ENCODE results near the gene TSKU.

The TSKU gene

DNA sequence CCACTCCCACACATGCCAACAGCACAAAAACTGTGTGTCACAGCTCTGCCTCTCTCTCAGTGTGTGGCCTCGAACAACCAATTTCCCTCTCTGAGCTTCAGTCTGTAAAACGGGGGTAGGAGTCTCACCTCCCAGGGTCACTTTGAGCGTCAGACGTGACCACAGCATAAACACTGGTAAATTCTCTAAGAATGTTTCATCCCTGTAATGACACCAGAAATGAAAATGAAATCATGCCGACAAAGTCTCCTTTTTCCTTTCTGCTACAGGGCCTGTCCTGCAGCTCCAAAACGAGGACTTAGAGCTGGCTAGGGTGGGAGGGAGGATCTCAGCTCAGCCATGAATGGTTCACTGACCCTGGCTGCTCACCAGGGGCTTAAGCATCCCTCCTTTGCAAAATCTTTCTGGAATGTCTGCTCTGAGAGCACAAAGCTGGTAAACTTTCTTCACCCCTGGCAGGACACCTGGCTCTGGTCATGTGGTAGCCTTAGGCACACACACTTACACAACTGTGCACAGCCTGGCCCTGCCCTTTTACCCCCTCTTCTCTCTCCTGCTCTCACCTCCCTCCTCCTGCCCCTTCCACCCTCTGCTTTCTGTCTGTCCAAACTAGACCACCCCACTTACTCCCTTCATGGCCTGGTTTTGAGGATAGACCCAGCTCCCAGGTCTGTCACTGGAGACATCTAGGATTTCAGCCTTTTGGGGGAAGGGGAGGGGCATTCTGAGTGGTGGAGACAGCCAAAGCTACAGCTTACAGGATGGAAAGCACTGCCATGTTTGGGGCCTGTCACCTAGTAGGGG, 12.3 kb upstream of the TSKU start:
- DNase-seq = no peak

DNA sequence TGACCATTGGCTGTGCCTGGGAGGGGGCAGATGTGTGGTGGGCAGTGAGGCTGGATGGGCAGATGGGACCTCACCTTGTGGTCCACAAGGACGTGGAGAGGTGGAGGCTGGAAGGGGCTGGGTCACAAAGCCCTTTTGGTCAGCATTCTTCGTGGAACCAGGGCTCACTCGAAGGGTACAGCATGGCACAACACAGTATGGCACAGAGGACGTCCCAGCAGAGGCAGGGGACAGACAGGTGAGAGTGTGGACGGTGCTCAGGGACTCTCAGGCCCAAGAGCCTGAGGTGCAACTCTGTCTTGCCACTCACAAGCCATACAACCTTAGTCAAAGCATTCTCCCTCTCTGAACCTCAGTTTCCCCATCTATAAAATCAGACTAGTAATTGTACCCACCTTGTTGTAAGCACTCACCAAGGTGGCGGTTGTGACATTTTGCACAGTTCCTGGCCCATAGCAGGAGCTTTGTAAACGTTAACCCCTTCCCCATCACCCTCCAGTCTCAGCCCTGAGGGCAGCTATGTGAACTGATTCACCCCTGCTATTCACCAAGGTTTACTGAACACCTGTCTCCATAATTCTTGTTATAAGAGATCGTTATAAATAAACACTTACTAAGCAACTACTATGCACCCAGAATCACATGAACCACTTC, 11.6 kb upstream of the TSKU start:
- DNase-seq = no peak

GRCh38 chr11:76772100-76772782, 10.9 kb upstream of the TSKU start:
- no peak for DNase-seq

GRCh38 chr11:76772783-76773106, 10.4 kb upstream of the TSKU start:
- DNase-seq = no peak

DNA sequence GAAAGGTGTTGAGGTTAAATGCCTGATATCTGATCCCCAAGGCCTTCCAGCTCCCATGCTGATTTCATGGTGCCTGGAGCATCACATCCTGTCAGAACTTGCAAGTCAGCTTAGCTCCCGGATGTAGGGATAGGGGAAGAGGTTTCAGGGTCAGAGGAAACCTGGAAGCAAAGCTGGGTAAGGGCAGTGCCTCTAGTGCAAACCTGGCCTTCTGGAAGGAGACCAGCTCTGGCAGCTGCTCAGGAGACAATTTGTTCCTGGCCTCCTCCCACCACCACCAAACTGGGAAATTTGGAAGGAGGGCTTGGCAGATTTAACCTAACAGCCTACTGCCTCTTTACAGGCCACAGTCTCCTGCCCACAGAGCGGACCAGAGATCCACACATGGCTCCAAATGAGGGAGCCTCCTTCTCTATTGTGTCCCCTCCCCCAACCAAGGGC, 9.2 kb upstream of the TSKU start:
- no peak for DNase-seq

DNA sequence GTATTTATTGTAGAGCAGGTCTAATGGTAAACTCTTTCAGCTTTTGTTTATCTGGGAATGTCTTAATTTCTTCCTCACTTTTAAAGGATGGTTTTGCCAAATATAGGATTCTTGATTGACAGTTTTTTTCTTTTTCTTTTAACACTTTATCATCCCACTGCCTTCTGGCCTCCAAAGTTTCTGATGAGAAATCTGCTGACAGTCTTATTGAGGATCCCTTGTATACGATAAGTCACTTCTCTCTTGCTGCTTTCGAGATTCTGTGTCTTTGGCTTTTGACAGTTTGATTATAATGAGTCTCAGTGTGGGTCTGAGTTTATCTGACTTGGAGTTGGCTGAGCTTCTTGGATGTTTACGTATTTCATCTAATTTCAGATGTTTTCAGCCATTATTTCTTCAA, 6.7 kb upstream of the TSKU start:
- no peak for DNase-seq

GRCh38 chr11:76777305-76777704, 5.9 kb upstream of the TSKU start:
- DNase-seq = no peak

DNA sequence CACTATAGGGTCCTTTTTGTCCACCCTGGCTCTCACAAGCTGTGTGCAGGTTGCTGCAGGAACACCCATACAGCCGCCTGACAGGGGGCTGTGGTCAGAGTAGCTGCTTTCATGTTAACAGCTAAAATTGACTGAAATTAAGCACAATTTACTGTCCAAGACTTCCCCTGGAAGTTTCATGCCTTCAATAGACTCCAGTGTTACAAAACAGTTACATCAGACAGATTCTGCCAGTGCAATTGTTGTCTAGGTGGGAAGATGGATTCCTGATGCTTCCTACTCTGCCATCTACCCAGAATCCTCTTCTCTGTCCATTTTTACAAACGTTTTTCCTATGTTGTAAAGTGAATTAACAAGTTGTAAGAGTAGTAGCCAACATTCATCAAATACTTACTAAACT, 5.3 kb upstream of the TSKU start:
- peak in 1 of 2 donors; percentile 51 for DNase-seq

DNA sequence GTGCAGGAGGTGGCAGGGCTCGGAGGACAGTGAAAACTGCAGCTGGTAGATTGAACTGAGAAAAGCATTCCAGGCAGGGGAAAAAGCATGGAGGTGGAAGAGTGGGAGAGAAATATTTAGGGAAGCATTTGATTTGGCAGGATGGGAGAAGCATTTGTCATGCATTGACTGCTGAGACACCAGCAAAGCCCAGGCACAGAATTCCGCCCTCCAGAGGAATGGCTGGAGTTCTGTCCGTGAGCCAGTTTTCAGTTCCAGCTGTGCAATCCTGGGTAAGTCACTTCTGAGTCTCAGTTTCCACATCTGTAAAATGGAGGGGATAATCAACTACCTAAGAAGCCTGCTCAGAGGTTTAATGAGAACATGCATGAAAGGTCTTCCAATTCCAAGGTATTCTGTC, 4.3 kb upstream of the TSKU start:
- no peak for DNase-seq

GRCh38 chr11:76781046-76781801, 1.9 kb upstream of the TSKU start:
- DNase-seq = no peak

DNA sequence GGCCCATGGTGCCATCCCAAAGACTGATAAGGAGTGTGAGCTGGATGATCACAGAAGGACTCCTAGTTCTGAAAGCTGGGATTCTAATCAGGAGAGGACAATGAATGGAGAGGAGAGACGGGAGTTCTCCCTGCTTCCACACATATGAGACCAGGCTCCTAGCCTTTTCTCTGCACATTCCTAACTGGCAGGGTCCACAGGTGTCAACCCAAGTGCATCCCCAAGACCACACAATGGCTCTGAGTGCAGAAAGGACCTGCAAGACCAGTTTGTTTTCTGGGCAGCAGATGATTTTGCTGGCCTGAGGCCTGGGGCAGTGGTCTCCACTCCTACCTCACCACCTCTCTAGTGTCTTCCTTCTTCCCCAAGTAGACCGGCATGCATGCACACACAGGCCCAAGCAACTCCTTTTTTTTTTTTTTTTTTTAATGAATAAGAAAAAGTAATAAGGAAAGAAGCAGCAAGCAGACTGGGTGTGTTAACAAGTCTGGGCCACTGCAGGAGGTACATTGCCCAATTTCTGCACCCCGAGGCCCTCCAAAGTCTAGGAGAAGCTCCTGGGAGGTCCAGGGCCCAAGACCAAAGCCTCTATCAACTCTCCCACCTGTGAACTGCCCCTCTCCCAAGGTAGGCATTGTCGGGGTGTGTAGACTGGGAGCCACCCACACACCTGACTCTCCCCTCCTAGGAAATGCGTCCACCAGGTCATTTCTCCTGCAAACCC, 1.2 kb upstream of the TSKU start:
- DNase-seq = no peak

DNA sequence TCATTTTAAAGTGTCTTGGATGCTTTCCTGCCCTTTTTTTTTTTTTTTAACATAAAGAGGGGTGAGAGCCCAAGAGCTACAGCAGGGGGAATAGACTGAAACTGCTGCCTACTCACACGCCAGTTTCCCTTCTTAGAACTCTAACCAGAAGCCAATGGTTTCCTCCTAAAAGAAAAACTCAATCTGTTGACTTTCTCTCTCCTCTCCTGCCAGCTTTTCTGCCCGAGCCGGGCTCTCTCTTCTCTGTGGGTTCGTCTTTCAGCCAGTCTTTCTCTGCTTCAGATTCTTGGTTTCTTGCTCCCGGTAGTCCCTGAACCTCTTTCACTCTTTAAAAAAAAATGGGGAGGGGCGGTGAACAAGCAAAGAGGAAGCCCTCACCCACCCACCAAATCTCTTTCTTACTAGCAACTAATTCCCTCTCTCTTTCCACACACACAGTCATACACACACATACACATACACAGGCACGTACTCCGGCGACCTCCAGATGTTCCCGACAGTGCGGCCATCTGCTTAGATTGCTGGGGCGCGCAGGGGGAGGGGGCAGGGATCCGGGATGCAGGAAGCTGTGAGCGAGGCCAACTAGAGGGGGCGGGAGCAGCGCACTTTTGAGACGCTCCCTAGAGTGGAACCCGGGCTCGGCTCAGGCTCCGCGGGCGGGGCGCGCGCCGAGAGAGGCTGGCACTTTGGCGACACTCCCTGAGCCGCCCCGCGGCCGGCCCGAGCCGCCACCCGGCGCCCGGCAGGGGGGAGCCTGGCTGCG, 444 bp upstream of the TSKU start:
- peak; percentile 39 to 67 for DNase-seq

GRCh38 chr11:76783896-76784813, 999 bp downstream of the TSKU start:
- DNase-seq = peak in 1 of 2 donors; percentile 59

- DNase-seq = no peak
Observed at GRCh38 chr11:76785513-76785912, 2.4 kb downstream of the TSKU start.

GRCh38 chr11:76786016-76786415, 2.9 kb downstream of the TSKU start:
- no peak for DNase-seq

DNA sequence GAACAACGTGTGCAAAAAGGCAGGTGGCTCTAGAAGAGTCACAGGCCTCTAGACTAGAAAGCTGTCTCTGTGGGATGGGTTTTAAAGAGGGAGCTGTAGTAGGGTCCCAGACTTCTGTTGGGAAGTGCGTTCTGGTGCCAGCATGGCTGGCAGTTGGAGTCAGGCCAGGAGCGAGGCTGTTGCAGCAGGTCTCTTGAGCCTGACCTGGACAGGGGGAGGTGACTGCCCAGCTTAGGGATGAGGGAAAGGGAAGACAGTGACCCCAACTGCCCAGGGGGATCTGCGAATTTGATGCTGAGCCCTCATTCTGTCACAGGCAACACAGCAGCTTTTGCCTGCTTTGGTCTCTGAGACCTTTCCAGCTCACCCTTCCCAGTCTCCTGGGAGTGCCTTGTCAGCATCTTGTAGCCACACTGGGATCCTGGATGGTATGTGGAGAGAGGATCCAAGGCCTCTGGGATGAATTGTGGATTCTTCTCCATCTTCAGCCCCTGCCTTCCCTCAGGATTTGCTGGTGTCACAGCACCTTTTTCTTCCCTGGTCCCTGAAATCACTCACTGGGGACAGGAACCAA, 3.4 kb downstream of the TSKU start:
- DNase-seq = no peak

DNA sequence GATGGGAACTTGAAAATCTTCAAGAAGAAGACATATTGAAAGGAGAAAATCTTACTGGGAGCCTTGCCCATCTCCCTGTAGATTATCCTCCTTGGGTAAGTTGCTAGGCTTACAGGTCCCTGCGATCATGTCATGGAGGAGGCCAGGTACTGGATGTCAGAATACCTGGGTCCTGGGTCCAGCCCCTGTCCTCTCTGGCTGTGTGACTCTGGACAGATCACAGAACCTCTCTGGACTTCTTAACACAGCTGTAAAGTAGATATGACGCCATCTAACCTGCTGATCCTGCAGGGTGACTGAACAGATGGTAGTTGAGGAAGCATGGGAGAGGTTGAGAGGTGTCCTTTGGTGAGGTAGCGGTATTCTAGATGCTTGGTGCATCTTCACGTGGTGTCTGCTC, 4.1 kb downstream of the TSKU start:
- no peak for DNase-seq

DNA sequence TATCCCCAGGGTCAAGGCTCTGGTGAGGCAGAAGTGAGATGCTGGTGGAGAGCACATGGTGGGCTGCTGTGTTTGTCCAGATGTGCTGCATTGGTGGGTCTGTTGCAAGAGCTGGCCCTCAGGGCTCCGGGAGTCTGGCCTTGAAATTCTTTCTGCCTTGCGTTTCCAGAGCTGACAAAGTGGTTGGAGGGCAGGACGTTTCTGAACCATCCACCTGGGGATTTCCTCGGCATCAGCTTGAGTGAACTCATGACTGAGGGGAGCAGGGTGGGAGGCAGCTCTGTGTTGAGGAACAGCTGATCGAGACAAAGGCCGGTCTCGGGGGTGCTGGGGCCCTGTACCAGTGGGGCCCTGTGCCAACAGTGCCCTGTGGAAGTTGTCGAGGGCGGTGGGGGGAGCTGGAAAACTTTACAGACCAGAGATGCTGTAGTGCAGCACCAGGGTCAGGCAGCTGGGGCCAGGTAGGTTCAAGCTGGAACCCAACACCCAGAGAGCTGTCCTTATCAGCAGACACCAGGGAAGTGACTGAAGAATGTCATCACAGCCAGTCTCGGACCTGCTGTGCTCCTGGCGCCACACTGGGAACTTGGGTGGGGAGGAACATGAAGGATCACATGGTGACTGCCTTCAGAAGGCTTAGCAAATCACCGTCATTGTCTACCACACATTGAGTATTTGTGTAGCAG, 4.9 kb downstream of the TSKU start:
- DNase-seq = no peak

DNA sequence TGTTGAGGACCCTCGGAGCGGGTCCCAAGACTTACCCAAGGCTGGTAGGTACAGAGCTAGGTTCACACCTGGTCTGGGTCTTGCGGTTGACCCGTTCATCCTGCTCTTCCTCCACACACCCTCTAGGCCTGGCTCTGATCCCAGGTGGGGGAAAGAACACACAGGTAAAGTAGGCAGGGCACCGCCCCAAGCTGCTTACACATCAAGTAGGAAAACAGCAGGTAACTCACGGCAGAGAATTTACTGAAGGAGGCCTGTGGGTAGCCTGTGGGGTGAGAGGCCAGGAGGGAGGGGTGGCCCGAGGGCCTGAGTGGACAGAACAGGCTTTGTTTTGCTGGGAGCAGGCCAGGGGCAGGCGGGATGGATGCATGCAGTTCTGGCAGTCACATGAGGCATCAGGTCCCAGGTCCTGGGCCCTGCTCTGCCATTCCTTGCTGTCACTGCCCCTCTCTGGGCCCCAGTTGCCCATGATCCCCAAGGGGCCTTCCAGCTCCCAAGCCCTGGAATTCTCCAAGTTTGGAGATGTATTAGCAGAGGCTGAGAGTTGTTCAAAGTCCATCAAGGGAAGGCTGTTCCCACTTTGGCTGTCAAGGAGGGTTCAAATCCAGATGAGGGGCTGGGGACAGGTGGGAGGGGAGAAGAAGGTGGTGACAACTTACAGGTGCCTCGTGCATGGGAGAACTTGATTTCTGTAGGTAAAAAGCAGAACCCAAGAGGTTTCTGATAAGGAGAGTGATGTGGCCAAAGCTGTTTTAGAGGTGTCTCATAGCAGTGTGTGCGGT, 5.7 kb downstream of the TSKU start:
- no peak for DNase-seq

All from inflammatory macrophage treated with lipopolysaccharide for 1 hour (primary cell).